Keratinocyte (primary cell): ENCODE data around the gene ZNF778. TPM values are rescaled to one million over a fixed set of nuclear protein-coding genes. Genes with fewer than 3 reads are reported as not detected.

Source experiments
- DNase-seq: peaks from one replicate; pipeline ENCODE4 v3.0.0-alpha.2; 2011; ENCODE audit warnings: low read depth, missing footprints, low spot score
- FAIRE-seq: peaks from 2 replicates; lab custom pipeline; 2011; peaks lifted over from hg19 to GRCh38; lab: Jason Lieb, UNC
- H2AFZ ChIP-seq: 2 replicates; pipeline ENCODE4 v1.6.0; 2012; ENCODE audit warnings: low read length, control low read depth, inconsistent platforms; ENCODE audit not compliant: control insufficient read depth
- H3K27ac ChIP-seq: 2 replicates; pipeline ENCODE4 v1.5.1; 2011; ENCODE audit warnings: low read length; ENCODE audit not compliant: control insufficient read depth, insufficient read depth
- H3K27me3 ChIP-seq: 3 replicates; pipeline ENCODE4 v1.6.0; 2011; ENCODE audit warnings: low read length; ENCODE audit not compliant: control insufficient read depth, insufficient read depth; ENCODE audit errors: extremely low read depth
- H3K36me3 ChIP-seq, 2 experiments: 2 replicates in 1 of 2; 3 replicates in 1 of 2; pipeline ENCODE4 v1.5.1; 2011; ENCODE audit warnings: low read length in 2 of 2, mild to moderate bottlenecking in 1 of 2; ENCODE audit not compliant: control insufficient read depth in 2 of 2, insufficient read depth in 2 of 2; ENCODE audit errors: extremely low read depth in 1 of 2
- H3K4me1 ChIP-seq: 3 replicates; pipeline ENCODE4 v1.5.1; 2011; ENCODE audit warnings: low read length; ENCODE audit not compliant: control insufficient read depth, insufficient read depth; ENCODE audit errors: extremely low read depth
- H3K4me2 ChIP-seq: 3 replicates; pipeline ENCODE4 v1.6.0; 2011; ENCODE audit warnings: low read depth, low read length; ENCODE audit not compliant: control insufficient read depth, insufficient read depth; ENCODE audit errors: extremely low read depth
- H3K4me3 ChIP-seq, 3 experiments: fragments of 200-600 bp in 1 of 3; sonication (generic) in 1 of 3; 2 replicates in 2 of 3; 3 replicates in 1 of 3; pipeline ENCODE4 v1.5.1; 2011 to 2016; ENCODE audit warnings: low read length in 3 of 3, mild to moderate bottlenecking in 3 of 3, control low read depth in 2 of 3, inconsistent platforms in 1 of 3, low read depth in 1 of 3, mixed read lengths in 1 of 3, mixed run types in 1 of 3, moderate library complexity in 1 of 3; ENCODE audit not compliant: control insufficient read depth in 2 of 3, insufficient read depth in 2 of 3; ENCODE audit errors: extremely low read depth in 1 of 3
- H3K79me2 ChIP-seq: 2 replicates; pipeline ENCODE4 v1.6.0; 2012; ENCODE audit warnings: low read length; ENCODE audit not compliant: control insufficient read depth, insufficient read depth
- H3K9ac ChIP-seq: 3 replicates; pipeline ENCODE4 v1.6.0; 2011; ENCODE audit warnings: low read length; ENCODE audit not compliant: control insufficient read depth, insufficient read depth; ENCODE audit errors: extremely low read depth
- H3K9me1 ChIP-seq: 3 replicates; pipeline ENCODE4 v1.6.0; 2011; ENCODE audit warnings: low read length; ENCODE audit not compliant: control insufficient read depth, insufficient read depth; ENCODE audit errors: extremely low read depth
- H3K9me3 ChIP-seq: 2 replicates; pipeline ENCODE4 v1.5.1; 2012; ENCODE audit warnings: low read depth, low read length; ENCODE audit not compliant: control insufficient read depth
- H4K20me1 ChIP-seq: 3 replicates; pipeline ENCODE4 v1.6.0; 2011; ENCODE audit warnings: low read length; ENCODE audit not compliant: control insufficient read depth, insufficient read depth; ENCODE audit errors: extremely low read depth
- EZH2 ChIP-seq: IDR thresholded peaks from one replicate; pipeline ENCODE4 v1.6.1; 2012; ENCODE audit warnings: inconsistent platforms, mild to moderate bottlenecking, low read length, moderate library complexity
- dilution Hi-C: fragments of 300-500 bp; cut with MboI; formaldehyde crosslinking; loops from one replicate; pipeline ENCODE4 v1.7.0; 2020; ENCODE audit warnings: low sequenced_read_pairs; ENCODE audit not compliant: extremely low pct_ligation_motif_present
- polyA plus RNA-seq, 5 experiments: library from polyadenylated mRNA; depleted of rRNA in 3 of 5; stranded (reverse) in 3 of 5; stranded (forward) in 1 of 5; unstranded in 1 of 5; fragments of >200 nt; gene quantifications; 1 replicate in 1 of 5; 2 replicates in 3 of 5; 3 replicates in 1 of 5; pipeline versions ENCODE4 v1.2.1 to v1.2.3, GENCODE V29; 2011 to 2012; ENCODE audit warnings: missing spikeins in 2 of 5, low read depth in 1 of 5, low replicate concordance in 1 of 5
- TF ChIP-seq, protein P1 (sequence below), 3 experiments: IDR thresholded peaks in 1 of 3; conservative IDR thresholded peaks in 1 of 3; optimal IDR thresholded peaks in 1 of 3; 2 replicates in 2 of 3; 3 replicates in 1 of 3; pipeline versions ENCODE3 to v1.5.1; 2011; ENCODE audit warnings: low read length in 3 of 3, mild to moderate bottlenecking in 3 of 3, moderate library complexity in 2 of 3, control low read depth in 1 of 3, inconsistent platforms in 1 of 3; ENCODE audit not compliant: insufficient read depth in 2 of 3; ENCODE audit errors: extremely low read depth in 1 of 3

ZNF778 gene
- polyA plus RNA-seq, 1 donor (not counting 4 experiments of a cell fraction or from before 2014, with no cell fraction given), result 6.2 TPM

DNA sequence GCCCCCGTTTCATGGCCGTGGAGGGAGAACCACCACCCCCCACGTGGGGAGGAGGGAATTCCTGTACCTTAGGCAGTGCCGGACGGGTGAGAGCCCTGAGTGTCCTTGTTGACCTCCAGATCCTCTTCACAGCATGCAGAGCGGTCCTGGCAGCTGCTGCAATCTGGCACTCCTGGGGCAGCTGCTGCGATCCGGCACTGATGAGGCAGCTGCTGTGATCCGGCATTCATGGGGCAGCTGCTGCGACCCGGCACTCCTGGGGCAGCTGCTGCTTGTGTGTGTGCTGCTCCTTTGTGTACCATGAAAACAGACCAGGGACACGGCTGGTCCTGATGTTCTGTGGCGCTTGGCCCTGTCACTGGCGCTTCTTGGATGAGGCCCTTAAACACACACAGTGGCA is 12.8 kb downstream of the ZNF778 start:
- DNase-seq (no peak), FAIRE-seq (no peak)
- TF ChIP-seq, protein P1, sequence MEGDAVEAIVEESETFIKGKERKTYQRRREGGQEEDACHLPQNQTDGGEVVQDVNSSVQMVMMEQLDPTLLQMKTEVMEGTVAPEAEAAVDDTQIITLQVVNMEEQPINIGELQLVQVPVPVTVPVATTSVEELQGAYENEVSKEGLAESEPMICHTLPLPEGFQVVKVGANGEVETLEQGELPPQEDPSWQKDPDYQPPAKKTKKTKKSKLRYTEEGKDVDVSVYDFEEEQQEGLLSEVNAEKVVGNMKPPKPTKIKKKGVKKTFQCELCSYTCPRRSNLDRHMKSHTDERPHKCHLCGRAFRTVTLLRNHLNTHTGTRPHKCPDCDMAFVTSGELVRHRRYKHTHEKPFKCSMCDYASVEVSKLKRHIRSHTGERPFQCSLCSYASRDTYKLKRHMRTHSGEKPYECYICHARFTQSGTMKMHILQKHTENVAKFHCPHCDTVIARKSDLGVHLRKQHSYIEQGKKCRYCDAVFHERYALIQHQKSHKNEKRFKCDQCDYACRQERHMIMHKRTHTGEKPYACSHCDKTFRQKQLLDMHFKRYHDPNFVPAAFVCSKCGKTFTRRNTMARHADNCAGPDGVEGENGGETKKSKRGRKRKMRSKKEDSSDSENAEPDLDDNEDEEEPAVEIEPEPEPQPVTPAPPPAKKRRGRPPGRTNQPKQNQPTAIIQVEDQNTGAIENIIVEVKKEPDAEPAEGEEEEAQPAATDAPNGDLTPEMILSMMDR (optimal IDR thresholded peaks at IDR 0.05 in 1 of 3, IDR thresholded peaks at IDR 0.05 in 1 of 3, conservative IDR thresholded peaks at IDR 0.05 in 1 of 3; ENCODE audit: extremely low read depth in 1 of 3, insufficient read depth in 2 of 3, low read length in 3 of 3), result no peak
- no peak for TF ChIP-seq EZH2
- Histone ChIP-seq H3K27ac (no peak overlapping the region), H3K4me3 (no peak overlapping the region), H3K36me3 (peaks cover 36 to 48% of the 10 kb centered on the region in 2 experiments), H3K4me1 (no peaks in the 10 kb centered on the region), H3K9ac (no peak overlapping the region), H3K79me2 (peaks cover 15% of the 10 kb centered on the region), H3K9me1 (no peaks in the 10 kb centered on the region), H2AFZ (no peak overlapping the region), H3K4me2 (no peak overlapping the region), H3K9me3 (peaks cover 8% of the 10 kb centered on the region), H4K20me1 (peaks cover 3% of the 10 kb centered on the region), H3K27me3 (no peaks in the 10 kb centered on the region)
- dilution Hi-C loops, result no loop called here

DNA sequence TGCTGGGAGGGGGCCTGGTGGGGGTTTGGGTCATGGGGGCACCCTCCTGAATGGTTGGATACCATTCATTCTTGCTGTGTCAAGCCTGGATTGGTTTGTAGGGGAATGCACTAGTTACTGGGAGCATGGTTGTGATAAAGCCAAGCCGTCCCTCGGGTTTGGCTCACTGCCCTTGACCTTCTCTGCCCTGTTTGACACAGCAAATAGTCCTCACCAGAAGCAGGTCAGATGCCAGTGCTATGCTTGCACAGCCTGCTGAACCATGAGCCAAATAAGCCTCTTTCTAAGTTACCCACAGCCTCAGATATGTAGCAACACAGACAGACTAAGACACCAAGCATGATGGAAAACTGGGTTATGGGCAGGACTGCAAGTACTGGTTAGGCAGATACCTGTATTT is 14.6 kb downstream of the ZNF778 start:
- Histone ChIP-seq H3K9me1 (no peaks in the 10 kb centered on the region), H3K27ac (no peak overlapping the region), H3K4me3 (no peak overlapping the region), H2AFZ (no peak overlapping the region), H3K27me3 (no peaks in the 10 kb centered on the region), H3K36me3 (peaks cover 27 to 36% of the 10 kb centered on the region in 2 experiments), H3K9me3 (peaks cover 8% of the 10 kb centered on the region), H3K79me2 (peaks cover 15% of the 10 kb centered on the region), H3K4me2 (no peak overlapping the region), H4K20me1 (peaks cover 3% of the 10 kb centered on the region), H3K9ac (no peak overlapping the region), H3K4me1 (no peaks in the 10 kb centered on the region)
- TF ChIP-seq EZH2, result no peak
- TF ChIP-seq, protein P1 (optimal IDR thresholded peaks at IDR 0.05 in 1 of 3, IDR thresholded peaks at IDR 0.05 in 1 of 3, conservative IDR thresholded peaks at IDR 0.05 in 1 of 3; ENCODE audit: extremely low read depth in 1 of 3, insufficient read depth in 2 of 3, low read length in 3 of 3), result no peak
- FAIRE-seq (no peak), DNase-seq (no peak)
- dilution Hi-C loops, result no loop called here
